DMS53 treated with DMSO at 0.1 percent for 48 hours (cell line): ENCODE results near the gene COASY.

Source experiments
- DNase-seq: peaks from one replicate; lab custom pipeline; 2025; ENCODE audit not compliant: unreplicated experiment; lab: John Stamatoyannopoulos, UW

COASY gene

DNA sequence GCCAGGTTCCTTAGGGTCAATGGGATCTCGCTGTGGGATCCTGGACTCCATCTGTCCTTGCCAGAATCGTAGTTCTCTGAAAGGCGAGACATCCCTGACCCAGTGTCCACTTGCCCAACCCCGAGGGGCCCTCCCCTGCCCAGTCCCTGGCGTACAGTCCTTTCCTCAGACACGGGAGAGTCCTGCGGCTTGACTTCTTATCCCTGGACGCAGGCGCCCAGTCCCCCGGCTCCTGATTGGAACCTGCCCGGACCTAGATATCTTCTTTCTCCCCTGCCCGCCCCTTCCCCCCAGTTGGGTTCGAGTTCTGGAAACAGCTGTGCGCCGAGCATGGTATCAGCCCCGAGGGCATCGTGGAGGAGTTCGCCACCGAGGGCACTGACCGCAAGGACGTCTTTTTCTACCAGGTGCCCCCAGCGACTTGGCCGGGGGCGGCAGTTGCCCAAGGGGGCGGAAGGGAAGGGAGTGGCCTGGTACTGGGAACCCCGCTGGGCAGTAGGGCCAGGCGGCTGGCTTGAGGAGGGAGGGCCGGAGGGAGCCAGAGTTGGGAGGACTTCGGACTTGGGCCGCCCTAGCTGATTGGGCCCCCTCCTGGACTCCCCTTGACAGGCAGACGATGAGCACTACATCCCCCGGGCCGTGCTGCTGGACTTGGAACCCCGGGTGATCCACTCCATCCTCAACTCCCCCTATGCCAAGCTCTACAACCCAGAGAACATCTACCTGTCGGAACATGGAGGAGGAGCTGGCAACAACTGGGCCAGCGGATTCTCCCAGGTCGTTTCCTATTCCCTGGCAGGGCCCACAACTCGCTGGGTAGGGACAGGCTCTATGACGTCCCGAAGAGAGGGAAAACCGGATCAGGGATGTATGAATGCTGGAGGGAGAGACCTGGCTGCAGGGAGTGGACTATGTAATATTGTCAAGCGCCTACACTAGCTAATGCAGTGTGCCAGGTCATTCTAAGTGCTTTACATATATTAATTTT lies 48.2 kb downstream of the COASY start:
- peak; percentile 40 for DNase-seq

DNA sequence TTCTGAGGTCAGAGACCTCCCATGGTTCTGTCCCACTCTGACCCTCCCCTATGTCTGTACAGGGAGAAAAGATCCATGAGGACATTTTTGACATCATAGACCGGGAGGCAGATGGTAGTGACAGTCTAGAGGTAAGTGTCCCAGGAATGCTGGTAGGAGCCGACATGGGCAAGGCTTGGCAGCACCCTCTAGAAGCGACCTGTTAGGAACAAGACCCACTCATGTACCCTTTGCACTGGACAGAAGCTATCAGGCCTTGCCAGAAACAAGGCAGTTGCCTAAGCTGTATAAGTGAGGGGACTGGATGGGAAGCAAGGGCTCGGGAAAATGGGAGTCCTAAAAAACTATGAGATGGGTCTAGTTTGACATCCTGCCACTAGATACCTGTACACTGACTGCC lies 50.1 kb downstream of the COASY start:
- DNase-seq = no peak

DNA sequence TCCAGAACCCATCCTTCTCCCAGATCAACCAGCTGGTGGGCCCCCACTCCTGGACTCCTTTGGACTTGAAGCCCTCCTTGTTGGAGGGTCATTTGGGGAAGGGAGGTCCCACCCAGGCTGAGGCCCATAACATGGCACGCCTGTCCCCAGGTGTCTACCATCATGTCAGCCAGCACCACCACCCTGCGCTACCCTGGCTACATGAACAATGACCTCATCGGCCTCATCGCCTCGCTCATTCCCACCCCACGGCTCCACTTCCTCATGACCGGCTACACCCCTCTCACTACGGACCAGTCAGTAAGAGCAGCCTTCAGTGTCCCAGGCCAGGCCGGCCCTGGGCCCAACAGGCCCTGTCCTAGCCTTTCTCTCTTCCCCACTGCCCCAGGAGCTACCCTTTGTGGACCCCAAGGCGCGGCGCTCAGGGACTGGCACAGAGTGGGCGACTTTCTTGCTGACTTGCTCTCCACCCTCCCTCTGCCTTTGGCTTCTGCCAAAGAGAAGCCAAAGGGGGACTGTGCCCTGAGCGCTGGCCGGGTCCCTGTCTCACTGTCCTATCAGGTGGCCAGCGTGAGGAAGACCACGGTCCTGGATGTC lies 51.8 kb downstream of the COASY start:
- no peak for DNase-seq
